Measurements from ENCODE around the gene CANT1. TPM values are rescaled to one million over a fixed set of nuclear protein-coding genes. Genes with fewer than 3 reads are reported as not detected.

The CANT1 gene
- total RNA-seq = 39.3 and 44.6 TPM in 2 replicates

DNA sequence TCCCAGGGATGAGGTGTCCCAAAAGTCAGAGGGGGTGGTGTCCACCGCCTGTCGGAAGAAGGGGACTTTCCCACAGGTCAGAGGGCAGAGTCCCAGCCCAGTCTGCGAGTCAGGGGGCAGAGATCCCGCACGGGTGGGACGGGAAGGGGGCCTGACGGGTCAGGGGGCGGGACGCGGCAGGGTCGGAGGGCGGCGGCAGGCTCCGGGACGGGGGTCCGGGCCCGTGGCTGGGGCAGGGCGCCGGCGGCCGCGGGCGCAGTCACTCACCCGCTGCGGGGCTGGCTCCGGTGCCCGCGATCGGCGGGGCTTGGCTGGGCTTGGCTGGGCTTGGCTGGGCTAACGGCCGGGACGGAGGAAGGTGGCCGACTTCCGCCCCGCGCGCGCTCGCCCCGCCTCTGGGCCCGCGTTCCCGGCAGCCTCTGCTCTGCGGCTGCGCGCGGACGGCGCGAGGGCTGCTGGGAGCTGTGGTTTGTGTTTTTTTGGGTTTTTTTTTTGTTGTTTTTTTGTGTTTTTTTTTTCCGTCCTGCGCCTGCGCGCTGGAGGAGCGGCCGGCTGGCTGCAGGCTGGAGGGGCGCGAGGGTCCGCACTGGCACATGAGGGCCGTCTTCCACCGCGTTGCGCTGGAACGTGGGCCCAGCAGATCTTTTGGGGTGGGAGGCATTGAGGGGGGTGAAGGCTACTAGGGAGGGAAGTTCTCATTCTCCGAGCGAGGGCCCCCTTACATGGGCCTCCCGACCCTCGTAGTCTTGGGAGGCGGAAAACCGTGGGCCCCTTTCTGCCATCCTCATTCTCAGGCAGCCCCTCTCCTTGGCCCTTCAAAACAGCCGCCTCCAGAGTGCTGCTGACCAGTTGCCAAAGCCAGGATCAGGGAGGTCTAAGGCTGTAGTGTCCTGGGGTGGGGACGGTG lies at the start of gene CANT1:
TSS of gene CANT1 (minus strand) at position 368 of the 907 bp plus-strand sequence. CDS start 12,142 bp downstream, outside the sequence.
- ATAC-seq (ENCODE audit: low read depth) = peak; percentile 98
- ChIA-PET POLR2A (interaction anchor here (0.6 to 1.0 kb wide), 8 partner anchors 20 to 1035 kb away, joined by 3 to 4 read pairs (median 3); partner anchors contain the start of genes ENGASE and LGALS3BP), CTCF (no interaction called here)
- TF ChIP-seq, protein P1, sequence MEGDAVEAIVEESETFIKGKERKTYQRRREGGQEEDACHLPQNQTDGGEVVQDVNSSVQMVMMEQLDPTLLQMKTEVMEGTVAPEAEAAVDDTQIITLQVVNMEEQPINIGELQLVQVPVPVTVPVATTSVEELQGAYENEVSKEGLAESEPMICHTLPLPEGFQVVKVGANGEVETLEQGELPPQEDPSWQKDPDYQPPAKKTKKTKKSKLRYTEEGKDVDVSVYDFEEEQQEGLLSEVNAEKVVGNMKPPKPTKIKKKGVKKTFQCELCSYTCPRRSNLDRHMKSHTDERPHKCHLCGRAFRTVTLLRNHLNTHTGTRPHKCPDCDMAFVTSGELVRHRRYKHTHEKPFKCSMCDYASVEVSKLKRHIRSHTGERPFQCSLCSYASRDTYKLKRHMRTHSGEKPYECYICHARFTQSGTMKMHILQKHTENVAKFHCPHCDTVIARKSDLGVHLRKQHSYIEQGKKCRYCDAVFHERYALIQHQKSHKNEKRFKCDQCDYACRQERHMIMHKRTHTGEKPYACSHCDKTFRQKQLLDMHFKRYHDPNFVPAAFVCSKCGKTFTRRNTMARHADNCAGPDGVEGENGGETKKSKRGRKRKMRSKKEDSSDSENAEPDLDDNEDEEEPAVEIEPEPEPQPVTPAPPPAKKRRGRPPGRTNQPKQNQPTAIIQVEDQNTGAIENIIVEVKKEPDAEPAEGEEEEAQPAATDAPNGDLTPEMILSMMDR (IDR thresholded peaks at IDR 0.05) = no peak
- Mint-ChIP-seq H3K27me3 (peaks cover 8% of the 10 kb centered on the region), H3K4me3 (peak within 1 kb of the TSS; percentile 92), H3K4me1 (peaks cover 39% of the 10 kb centered on the region), H3K36me3 (ENCODE audit: low read depth) (peaks cover 13% of the 10 kb centered on the region), H3K27ac (peak within 1 kb of the TSS; percentile 93), H3K9me3 (no peaks in the 10 kb centered on the region)
- intact Hi-C loops (cut with micrococcal nuclease) = no loop called here
- DNase-seq = peak; percentile 86

DNA sequence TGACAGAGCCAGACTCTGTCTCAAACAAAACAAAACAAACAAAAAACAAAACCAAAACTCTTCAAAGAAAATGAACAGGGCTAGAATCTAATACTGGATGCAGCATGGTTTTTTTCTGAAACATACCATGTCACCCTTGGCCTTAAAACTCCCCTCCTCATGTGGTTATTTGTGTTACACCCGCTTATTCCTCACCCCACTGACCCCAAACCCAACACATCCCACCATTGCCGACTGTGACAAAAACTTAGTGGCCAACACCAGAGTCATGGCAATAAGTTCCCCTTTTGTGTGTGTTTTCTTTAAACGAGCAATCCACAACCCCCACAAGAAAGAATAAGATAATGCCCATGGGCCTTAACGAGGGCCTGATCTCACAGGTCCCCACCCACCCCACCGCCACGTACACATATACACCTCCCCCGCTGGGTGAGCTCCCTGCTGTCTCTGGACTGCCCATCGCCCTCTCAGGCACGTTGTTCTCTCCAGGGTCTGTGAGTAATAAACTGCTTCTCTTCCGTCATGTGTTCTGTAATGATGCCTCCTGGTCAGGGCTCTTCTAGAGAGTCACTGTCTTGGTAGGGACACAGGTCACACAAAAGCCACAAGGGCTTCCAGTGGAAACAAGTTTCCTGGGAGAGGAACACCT lies 48.3 kb upstream of the CANT1 start:
- no peak for ATAC-seq (ENCODE audit: low read depth)
- Mint-ChIP-seq H3K27me3 (peaks cover 10% of the 10 kb centered on the region), H3K4me1 (peaks cover 1% of the 10 kb centered on the region), H3K27ac (no peak overlapping the region), H3K9me3 (peaks cover 15% of the 10 kb centered on the region), H3K4me3 (no peak overlapping the region), H3K36me3 (ENCODE audit: low read depth) (no peaks in the 10 kb centered on the region)
- no peak for DNase-seq
- TF ChIP-seq, protein P1 (IDR thresholded peaks at IDR 0.05) = no peak
- intact Hi-C loops (cut with micrococcal nuclease) = no loop called here
- ChIA-PET CTCF (interaction anchor here (0.8 to 1.7 kb wide), 2 partner anchors 14 to 27 kb away, joined by 3 to 4 read pairs; no protein-coding TSS in a partner anchor), POLR2A (no interaction called here)

DNA sequence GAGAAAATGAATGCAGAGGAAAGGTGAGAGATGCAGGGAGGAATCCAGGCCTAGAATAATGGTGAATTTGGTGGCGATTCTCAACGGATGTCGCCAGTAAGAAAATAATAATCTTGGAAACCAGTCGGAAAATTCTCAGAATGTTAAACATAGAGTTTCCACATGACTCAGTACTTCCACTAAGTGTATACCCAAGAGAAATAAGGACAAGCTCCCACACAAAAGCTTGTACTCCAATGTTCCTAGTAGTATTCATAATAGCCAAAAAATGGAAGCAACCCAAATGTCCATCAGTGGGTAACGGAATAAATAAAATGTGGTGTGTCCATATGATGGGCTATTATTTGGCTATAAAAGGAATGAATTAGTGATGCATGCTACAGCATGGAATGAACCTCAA lies 45.6 kb upstream of the CANT1 start:
- H3K27ac Mint-ChIP-seq = no peak overlapping the region
- peaks cover 17% of the 10 kb centered on the region for H3K27me3 Mint-ChIP-seq
- intact Hi-C loops (cut with micrococcal nuclease) = no loop called here
- H3K4me1 Mint-ChIP-seq = peaks cover 1% of the 10 kb centered on the region
- POLR2A ChIA-PET = no interaction called here
- CTCF ChIA-PET = no interaction called here
- TF ChIP-seq, protein P1 (IDR thresholded peaks at IDR 0.05) = no peak
- no peaks in the 10 kb centered on the region for H3K36me3 Mint-ChIP-seq (ENCODE audit: low read depth)
- DNase-seq = no peak
- no peak overlapping the region for H3K4me3 Mint-ChIP-seq
- peaks cover 15% of the 10 kb centered on the region for H3K9me3 Mint-ChIP-seq
- no peak for ATAC-seq (ENCODE audit: low read depth)

DNA sequence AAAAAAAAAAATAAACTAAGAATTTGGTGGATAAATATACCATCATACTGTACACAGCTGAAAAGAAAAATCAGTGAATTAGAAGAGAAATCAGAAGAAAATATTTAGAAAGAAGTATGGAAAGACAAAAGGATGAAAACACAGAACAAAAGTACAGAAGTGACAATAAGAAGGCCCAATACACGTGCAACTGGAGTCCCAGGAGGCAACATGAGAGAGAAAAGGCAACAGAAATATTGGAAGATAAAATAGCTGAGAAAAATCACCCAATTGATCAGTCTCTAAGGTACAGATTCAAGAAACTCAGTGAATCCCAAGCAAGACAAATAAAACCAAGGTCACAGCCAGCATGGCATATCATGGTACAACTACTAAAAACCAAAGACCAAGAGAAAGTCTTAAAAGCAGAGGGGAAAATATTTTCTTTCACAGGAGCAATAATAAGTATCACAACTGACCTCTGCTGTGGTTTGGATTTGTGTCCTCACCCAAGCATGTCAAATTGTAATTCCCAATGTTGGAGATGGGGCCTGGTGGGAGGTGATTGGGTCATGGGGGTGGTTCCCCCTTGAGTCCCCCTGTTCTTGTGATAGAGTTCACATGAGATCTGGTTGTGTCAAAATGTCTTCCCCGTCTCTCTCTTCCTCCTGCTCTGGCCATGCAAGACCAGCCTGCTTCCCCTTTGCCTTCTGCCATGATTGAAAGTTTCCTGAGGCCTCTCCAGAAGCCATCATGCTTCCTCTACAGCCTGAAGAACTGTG lies 44.8 kb upstream of the CANT1 start:
- POLR2A ChIA-PET = no interaction called here
- H3K9me3 Mint-ChIP-seq = peaks cover 15% of the 10 kb centered on the region

More for the DNA sequence above, 44.8 kb upstream of the CANT1 start:
- DNase-seq (no peak), ATAC-seq (ENCODE audit: low read depth) (no peak)
- Mint-ChIP-seq H3K4me1 (peaks cover 1% of the 10 kb centered on the region), H3K27ac (no peak overlapping the region), H3K27me3 (peaks cover 23% of the 10 kb centered on the region), H3K4me3 (no peak overlapping the region), H3K36me3 (ENCODE audit: low read depth) (no peaks in the 10 kb centered on the region)
- TF ChIP-seq, protein P1 (IDR thresholded peaks at IDR 0.05) = no peak
- CTCF ChIA-PET = no interaction called here
- intact Hi-C loops (cut with micrococcal nuclease) = no loop called here
